ENCODE data around the gene DNAI2. TPM values are rescaled to one million over a fixed set of nuclear protein-coding genes. Genes with fewer than 3 reads are reported as not detected.

The DNAI2 gene
- total and polyA plus RNA-seq, 9 of the 15 experiments (the other 6 are each of a cell fraction or from before 2014, with no cell fraction given), result not detected

DNA sequence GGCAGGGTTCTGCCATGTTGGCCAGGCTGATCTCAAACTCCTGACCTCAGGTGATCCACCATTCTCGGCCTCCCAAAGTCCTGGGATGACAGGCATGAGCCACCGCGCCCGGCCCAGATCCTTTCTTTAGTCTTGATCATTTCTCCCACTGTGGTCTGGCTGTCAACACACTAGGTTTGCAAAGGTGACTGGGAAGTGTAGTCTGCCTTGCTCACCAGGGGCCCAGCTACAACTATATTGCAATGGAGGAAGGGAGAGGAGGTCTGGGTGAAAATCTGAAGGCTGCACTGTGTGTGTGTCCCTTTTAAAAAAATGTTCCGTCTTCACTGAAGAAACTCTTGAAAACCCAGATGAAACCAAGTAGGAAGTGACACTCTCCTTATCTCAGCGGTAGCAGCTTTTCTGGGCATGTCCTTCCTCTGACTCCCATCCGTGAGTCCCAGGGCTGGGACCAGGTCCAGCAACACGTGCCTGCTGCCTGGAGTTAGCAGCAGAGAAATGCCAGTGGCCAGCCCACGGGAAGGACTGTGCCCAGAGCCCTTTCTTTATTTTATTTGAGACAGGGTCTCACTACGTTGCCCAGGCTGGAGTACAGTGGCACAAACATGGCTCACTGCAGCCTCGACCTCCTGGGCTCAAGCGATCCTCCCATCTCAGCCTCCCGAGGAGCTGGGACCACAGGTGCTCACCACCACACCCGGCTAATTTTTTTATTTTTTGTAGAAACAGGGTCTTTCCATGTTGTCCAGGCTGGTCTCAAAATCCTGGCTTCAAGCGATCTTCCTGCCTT, 34.1 kb downstream of the DNAI2 start (continued):
- TF ChIP-seq, protein P1, sequence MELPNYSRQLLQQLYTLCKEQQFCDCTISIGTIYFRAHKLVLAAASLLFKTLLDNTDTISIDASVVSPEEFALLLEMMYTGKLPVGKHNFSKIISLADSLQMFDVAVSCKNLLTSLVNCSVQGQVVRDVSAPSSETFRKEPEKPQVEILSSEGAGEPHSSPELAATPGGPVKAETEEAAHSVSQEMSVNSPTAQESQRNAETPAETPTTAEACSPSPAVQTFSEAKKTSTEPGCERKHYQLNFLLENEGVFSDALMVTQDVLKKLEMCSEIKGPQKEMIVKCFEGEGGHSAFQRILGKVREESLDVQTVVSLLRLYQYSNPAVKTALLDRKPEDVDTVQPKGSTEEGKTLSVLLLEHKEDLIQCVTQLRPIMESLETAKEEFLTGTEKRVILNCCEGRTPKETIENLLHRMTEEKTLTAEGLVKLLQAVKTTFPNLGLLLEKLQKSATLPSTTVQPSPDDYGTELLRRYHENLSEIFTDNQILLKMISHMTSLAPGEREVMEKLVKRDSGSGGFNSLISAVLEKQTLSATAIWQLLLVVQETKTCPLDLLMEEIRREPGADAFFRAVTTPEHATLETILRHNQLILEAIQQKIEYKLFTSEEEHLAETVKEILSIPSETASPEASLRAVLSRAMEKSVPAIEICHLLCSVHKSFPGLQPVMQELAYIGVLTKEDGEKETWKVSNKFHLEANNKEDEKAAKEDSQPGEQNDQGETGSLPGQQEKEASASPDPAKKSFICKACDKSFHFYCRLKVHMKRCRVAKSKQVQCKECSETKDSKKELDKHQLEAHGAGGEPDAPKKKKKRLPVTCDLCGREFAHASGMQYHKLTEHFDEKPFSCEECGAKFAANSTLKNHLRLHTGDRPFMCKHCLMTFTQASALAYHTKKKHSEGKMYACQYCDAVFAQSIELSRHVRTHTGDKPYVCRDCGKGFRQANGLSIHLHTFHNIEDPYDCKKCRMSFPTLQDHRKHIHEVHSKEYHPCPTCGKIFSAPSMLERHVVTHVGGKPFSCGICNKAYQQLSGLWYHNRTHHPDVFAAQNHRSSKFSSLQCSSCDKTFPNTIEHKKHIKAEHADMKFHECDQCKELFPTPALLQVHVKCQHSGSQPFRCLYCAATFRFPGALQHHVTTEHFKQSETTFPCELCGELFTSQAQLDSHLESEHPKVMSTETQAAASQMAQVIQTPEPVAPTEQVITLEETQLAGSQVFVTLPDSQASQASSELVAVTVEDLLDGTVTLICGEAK (IDR thresholded peaks at IDR 0.05), result no peak
- TF ChIP-seq, protein P1 (CRISPR knock-in tag; IDR thresholded peaks at IDR 0.05), result no peak
- TF ChIP-seq ZFP1 (CRISPR knock-in tag; IDR thresholded peaks at IDR 0.05), result no peak
- no peak for TF ChIP-seq ZNF174 (CRISPR knock-in tag; IDR thresholded peaks at IDR 0.05)
- no peak for TF ChIP-seq RBM14 (IDR thresholded peaks at IDR 0.05; ENCODE audit: borderline replicate concordance, insufficient read depth, low read depth, low read length)
- TF ChIP-seq ZNF444 (CRISPR knock-in tag; IDR thresholded peaks at IDR 0.05), result no peak
- TF ChIP-seq ZNF77 (CRISPR knock-in tag; IDR thresholded peaks at IDR 0.05), result no peak
- TF ChIP-seq HEY1 (CRISPR knock-in tag; IDR thresholded peaks at IDR 0.05; ENCODE audit: borderline replicate concordance), result no peak
- TF ChIP-seq NR2F6 (CRISPR knock-in tag; IDR thresholded peaks at IDR 0.05), result no peak
- TF ChIP-seq ZNF785 (CRISPR knock-in tag; IDR thresholded peaks at IDR 0.05), result no peak
- TF ChIP-seq ZZZ3 (IDR thresholded peaks at IDR 0.05), result no peak
- no peak for TF ChIP-seq JUNB (CRISPR knock-in tag; conservative IDR thresholded peaks at IDR 0.05)
- no peak for TF ChIP-seq ZNF707 (CRISPR knock-in tag; conservative IDR thresholded peaks at IDR 0.05)
- TF ChIP-seq FOXK2 (conservative IDR thresholded peaks at IDR 0.05 in 1 of 2, IDR thresholded peaks at IDR 0.05 in 1 of 2; ENCODE audit: low read depth in 2 of 2), result no peak
- TF ChIP-seq, protein P2, sequence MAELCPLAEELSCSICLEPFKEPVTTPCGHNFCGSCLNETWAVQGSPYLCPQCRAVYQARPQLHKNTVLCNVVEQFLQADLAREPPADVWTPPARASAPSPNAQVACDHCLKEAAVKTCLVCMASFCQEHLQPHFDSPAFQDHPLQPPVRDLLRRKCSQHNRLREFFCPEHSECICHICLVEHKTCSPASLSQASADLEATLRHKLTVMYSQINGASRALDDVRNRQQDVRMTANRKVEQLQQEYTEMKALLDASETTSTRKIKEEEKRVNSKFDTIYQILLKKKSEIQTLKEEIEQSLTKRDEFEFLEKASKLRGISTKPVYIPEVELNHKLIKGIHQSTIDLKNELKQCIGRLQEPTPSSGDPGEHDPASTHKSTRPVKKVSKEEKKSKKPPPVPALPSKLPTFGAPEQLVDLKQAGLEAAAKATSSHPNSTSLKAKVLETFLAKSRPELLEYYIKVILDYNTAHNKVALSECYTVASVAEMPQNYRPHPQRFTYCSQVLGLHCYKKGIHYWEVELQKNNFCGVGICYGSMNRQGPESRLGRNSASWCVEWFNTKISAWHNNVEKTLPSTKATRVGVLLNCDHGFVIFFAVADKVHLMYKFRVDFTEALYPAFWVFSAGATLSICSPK (IDR thresholded peaks at IDR 0.05; ENCODE audit: borderline replicate concordance), result no peak
- no peak for TF ChIP-seq ZNF586 (CRISPR knock-in tag; conservative IDR thresholded peaks at IDR 0.05)
- TF ChIP-seq CC2D1A (IDR thresholded peaks at IDR 0.05), result no peak
- TF ChIP-seq FOXK1 (CRISPR knock-in tag; IDR thresholded peaks at IDR 0.05; ENCODE audit: borderline replicate concordance), result no peak
- TF ChIP-seq ZNF311 (CRISPR knock-in tag; IDR thresholded peaks at IDR 0.05), result no peak

Data from K562 (cell line).